Stomach smooth muscle (tissue), 2 donors: ENCODE data around the gene PBX1.
"Not testable (repeated sequence)": the region's sequence is repeated elsewhere in the genome, so short reads cannot be mapped to it uniquely, and the experiment has no call there.

Experiments used
- H3K27ac ChIP-seq: one replicate; pipeline ENCODE4 v1.7.0; 2013; ENCODE audit warnings: mild to moderate bottlenecking, low read length, inconsistent platforms
- H3K27me3 ChIP-seq, 2 donors: one replicate each; pipeline ENCODE4 v1.7.0; 2013; ENCODE audit warnings: low read length in 2 of 2; ENCODE audit not compliant: insufficient read depth in 2 of 2, control insufficient read depth in 1 of 2
- H3K36me3 ChIP-seq, 2 donors: one replicate each; pipeline ENCODE4 v1.7.0; 2013; ENCODE audit warnings: low read length in 2 of 2; ENCODE audit not compliant: control insufficient read depth in 2 of 2, insufficient read depth in 2 of 2
- H3K4me1 ChIP-seq: one replicate; pipeline ENCODE4 v1.7.0; 2013; ENCODE audit warnings: low read length; ENCODE audit not compliant: control insufficient read depth, insufficient read depth
- H3K4me3 ChIP-seq, 2 donors: one replicate each; pipeline ENCODE4 v1.7.0; 2013; ENCODE audit warnings: low read length in 2 of 2
- H3K9ac ChIP-seq, 2 donors: one replicate each; pipeline ENCODE4 v1.7.0; 2013; ENCODE audit warnings: low read length in 2 of 2, mild to moderate bottlenecking in 1 of 2
- H3K9me3 ChIP-seq, 2 donors: one replicate each; pipeline ENCODE4 v1.7.0; 2013; ENCODE audit warnings: low read length in 2 of 2; ENCODE audit not compliant: control insufficient read depth in 2 of 2
- donor health status: healthy.
- donor health status: Pancreatic carcinoma.

Gene PBX1

GRCh38 chr1:164552463-164552988 is 6.5 kb upstream of the PBX1 start:
- not testable (repeated sequence) for H3K4me3 ChIP-seq, H3K27me3 ChIP-seq, H3K9ac ChIP-seq, H3K36me3 ChIP-seq, H3K4me1 ChIP-seq, H3K27ac ChIP-seq, H3K9me3 ChIP-seq

- no peaks in the 10 kb centered on the region for H3K36me3 ChIP-seq
- no peaks in the 10 kb centered on the region for H3K9me3 ChIP-seq
- H3K27ac ChIP-seq, result no peak overlapping the region
- H3K9ac ChIP-seq, result no peak overlapping the region
- no peaks in the 10 kb centered on the region for H3K27me3 ChIP-seq
- H3K4me3 ChIP-seq, result no peak overlapping the region
- no peaks in the 10 kb centered on the region for H3K4me1 ChIP-seq
These were observed 1.7 kb upstream of the PBX1 start for GRCh38 chr1:164557270-164557669.

DNA sequence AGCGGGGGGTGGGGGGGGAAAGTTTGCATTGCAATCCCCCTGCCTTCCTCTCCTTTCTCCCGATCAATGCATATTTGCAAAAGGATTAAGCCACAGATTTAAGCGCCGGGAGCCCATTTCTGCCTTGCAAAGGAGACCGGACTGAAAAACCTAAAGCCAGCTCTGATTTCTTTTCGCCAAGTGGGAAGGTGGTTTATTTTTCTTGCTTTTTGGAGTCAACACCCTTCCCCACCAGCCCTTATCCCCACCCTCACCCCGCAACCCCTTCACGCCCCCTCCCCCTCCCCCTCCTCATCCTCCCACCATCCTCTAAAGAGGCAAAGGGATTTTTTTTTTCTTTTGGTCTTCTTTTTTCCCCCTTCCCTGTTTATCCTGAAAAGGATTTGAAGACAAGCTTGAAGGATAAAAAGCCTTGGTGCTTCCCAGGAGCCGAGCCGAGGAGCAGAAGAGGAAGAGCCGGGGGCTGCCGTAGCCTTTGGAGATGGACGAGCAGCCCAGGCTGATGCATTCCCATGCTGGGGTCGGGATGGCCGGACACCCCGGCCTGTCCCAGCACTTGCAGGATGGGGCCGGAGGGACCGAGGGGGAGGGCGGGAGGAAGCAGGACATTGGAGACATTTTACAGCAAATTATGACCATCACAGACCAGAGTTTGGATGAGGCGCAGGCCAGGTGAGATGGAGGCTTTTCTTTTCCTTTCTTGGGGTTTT is 513 bp downstream of the PBX1 start:
- H3K36me3 ChIP-seq, result no peaks in the 10 kb centered on the region
- H3K4me1 ChIP-seq, result no peaks in the 10 kb centered on the region
- H3K4me3 ChIP-seq, result peak overlapping the region; percentile 86 to 98
- H3K9me3 ChIP-seq, result no peaks in the 10 kb centered on the region
- H3K27ac ChIP-seq, result peak overlapping the region; percentile 80
- no peaks in the 10 kb centered on the region for H3K27me3 ChIP-seq
- H3K9ac ChIP-seq, result peak overlapping the region; percentile 89

DNA sequence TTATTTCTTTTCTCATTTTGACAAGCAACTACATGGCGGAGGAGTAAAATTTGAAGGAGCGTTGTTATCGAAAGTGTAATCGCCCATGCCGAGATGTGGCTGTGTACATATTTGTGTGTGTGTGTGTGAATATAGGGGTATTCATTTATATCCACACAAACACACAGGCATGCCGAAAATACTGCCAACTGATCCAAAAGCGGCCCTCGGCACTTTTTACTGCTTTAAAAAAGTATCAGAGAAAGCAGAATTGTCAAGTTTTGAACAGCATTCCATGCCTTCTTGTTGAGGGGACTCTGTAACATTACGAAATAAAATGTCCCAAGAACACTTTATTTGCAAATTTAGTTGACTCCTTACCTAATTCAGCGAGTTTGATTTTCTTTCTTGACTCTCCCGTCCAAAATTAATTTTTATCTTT is 1.1 kb downstream of the PBX1 start:
- no peaks in the 10 kb centered on the region for H3K9me3 ChIP-seq

DNA sequence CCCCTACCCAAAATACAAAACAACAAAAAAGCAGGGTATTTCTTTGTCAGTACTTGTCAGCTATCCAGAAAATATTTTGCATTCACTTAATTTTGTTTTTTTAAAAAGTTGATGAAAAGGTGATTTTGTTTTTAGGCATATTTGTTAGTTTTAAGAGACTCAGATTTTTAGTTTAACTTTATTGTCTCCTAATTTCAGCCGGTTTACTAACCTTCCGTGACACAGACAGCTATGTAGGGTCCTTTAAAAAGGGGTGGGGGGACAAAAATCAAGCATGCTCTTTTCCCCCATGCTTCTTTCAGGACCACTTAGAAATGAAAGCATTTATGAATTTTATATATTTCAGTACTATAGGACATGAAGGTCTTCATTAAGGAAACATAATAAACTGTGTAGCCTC is 1.6 kb downstream of the PBX1 start:
- no peaks in the 10 kb centered on the region for H3K9me3 ChIP-seq
- peak overlapping the region; percentile 80 for H3K27ac ChIP-seq
- no peaks in the 10 kb centered on the region for H3K27me3 ChIP-seq
- H3K9ac ChIP-seq, result peak overlapping the region; percentile 89
- peaks cover 2% of the 10 kb centered on the region for H3K4me1 ChIP-seq
- H3K36me3 ChIP-seq, result no peaks in the 10 kb centered on the region
- H3K4me3 ChIP-seq, result peak overlapping the region; percentile 86 to 98

More for the DNA sequence above, 1.1 kb downstream of the PBX1 start:
- peak overlapping the region; percentile 80 for H3K27ac ChIP-seq
- H3K4me3 ChIP-seq, result peak overlapping the region; percentile 86 to 98
- no peaks in the 10 kb centered on the region for H3K4me1 ChIP-seq
- H3K9ac ChIP-seq, result peak overlapping the region; percentile 89
- no peaks in the 10 kb centered on the region for H3K27me3 ChIP-seq
- no peaks in the 10 kb centered on the region for H3K36me3 ChIP-seq

DNA sequence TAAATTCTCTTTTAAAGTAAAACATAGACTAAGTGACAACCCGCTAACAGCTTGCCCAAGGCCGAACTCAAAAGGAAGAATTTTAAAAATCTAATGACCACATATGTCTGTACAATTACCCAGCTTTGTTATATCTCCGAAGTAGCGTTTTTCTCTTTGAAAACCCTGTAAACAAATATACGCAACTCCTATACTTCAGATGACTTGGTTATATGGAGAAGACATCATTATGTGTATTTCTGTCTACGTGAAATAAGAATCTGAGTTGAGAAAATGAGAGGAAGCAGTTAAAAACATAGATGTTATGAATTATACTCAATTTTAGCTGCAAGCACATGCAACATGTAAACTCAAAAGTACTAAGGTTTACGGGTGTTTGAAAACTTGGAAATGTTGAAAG is 2.0 kb downstream of the PBX1 start:
- no peaks in the 10 kb centered on the region for H3K27me3 ChIP-seq
- H3K27ac ChIP-seq, result peak overlapping the region; percentile 80
- H3K4me1 ChIP-seq, result peaks cover 6% of the 10 kb centered on the region
- peak overlapping the region; percentile 89 for H3K9ac ChIP-seq
- H3K36me3 ChIP-seq, result no peaks in the 10 kb centered on the region
- no peaks in the 10 kb centered on the region for H3K9me3 ChIP-seq
- peak overlapping the region; percentile 86 to 98 for H3K4me3 ChIP-seq

DNA sequence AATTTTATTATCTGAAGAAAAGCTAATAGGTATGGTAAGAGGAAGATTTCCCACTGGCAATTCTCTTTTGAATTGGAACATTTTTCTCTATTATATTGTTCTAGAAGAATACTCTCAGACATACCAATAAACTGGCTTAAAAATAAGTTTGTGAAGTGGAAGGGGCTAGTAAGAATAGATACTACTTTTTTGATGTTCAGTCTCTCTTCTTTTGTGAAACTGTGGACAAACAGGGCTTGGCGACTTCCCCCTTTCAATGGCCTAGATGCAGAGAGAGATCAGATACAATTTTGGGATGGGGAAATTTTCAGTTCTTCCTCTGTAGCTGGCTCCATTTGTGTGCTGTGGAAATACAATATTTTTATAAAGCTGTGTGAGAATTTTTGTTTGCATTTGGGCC is 2.5 kb downstream of the PBX1 start:
- H3K27me3 ChIP-seq, result no peaks in the 10 kb centered on the region
- peak overlapping the region; percentile 80 for H3K27ac ChIP-seq
- H3K36me3 ChIP-seq, result no peaks in the 10 kb centered on the region
- H3K4me1 ChIP-seq, result peaks cover 10% of the 10 kb centered on the region
- H3K9me3 ChIP-seq, result no peaks in the 10 kb centered on the region
- H3K9ac ChIP-seq, result peak overlapping the region; percentile 89
- peak overlapping the region; percentile 86 to 98 for H3K4me3 ChIP-seq

DNA sequence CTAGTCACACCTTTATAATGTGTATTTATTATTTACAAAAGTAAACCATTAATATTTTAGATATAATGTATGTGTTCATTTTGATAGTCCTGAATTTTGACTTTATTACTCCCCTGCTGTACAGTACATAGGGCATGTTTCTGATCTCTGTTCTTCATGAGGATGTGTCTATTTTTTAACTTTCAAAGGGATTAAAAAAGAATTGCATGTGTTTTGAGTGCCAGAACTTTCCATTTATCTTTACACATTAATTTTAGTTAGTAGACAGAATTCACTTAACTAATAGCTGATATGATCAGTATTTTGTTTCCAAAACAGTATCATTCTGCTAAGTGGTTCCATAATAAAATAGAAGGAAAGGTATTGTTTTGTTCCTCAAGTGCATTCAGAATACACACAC is 3.1 kb downstream of the PBX1 start:
- Histone ChIP-seq H3K4me1 (peaks cover 10% of the 10 kb centered on the region), H3K9ac (peak overlapping the region; percentile 69 to 89), H3K4me3 (peak overlapping the region; percentile 86 to 98), H3K36me3 (no peaks in the 10 kb centered on the region), H3K27me3 (no peaks in the 10 kb centered on the region), H3K9me3 (no peaks in the 10 kb centered on the region), H3K27ac (no peak overlapping the region)

- Histone ChIP-seq H3K4me1 (peaks cover 10% of the 10 kb centered on the region), H3K4me3 (peak overlapping the region; percentile 86 to 98), H3K9me3 (no peaks in the 10 kb centered on the region), H3K27ac (peak overlapping the region; percentile 25), H3K9ac (peak overlapping the region; percentile 58 to 69), H3K36me3 (no peaks in the 10 kb centered on the region), H3K27me3 (no peaks in the 10 kb centered on the region)
These were observed 3.5 kb downstream of the PBX1 start for GRCh38 chr1:164562511-164562910.

DNA sequence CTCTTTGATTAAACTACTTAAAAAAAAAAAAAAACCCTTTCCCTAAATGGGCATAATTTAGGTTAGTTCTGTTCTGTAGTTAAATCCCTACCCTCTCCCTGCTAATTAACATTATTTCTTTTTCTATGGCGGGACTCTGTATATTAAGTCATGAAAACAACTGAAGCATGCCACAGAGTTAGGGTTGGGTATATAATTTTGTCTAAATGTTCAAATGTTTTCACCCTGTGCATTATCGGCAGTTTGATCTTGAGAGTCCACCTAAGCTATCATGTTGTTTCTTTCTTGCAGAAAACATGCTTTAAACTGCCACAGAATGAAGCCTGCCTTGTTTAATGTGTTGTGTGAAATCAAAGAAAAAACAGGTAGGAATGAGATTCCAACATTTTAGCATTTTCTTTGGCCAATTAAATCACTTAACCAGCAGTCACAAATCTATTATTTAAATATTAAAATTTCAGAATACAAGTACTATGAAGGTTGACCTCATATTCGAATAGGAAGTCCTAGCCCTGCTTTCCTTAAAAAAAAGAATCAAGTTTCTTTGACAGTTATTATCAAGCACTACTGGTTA is 4.0 kb downstream of the PBX1 start:
- Histone ChIP-seq H3K9me3 (no peaks in the 10 kb centered on the region), H3K4me1 (peaks cover 14% of the 10 kb centered on the region), H3K4me3 (peak overlapping the region; percentile 86 to 98), H3K36me3 (no peaks in the 10 kb centered on the region), H3K9ac (peak overlapping the region; percentile 58 to 69), H3K27me3 (no peaks in the 10 kb centered on the region), H3K27ac (peak overlapping the region; percentile 25)
